ENCODE results near the gene AK1.
"Not testable (repeated sequence)": the region's sequence is repeated elsewhere in the genome, so short reads cannot be mapped to it uniquely, and the experiment has no call there.

Gene AK1

GRCh38 chr9:127845619-127846018, 31.9 kb downstream of the AK1 start:
- DNase-seq: not testable (repeated sequence)

- DNase-seq: no peak
These were observed 32.6 kb downstream of the AK1 start for GRCh38 chr9:127844821-127845359.

- no peak for DNase-seq
These were observed 36.2 kb downstream of the AK1 start for GRCh38 chr9:127841087-127841835.

GRCh38 chr9:127838375-127839078, 38.9 kb downstream of the AK1 start:
- no peak for DNase-seq

- peak; percentile 22 for DNase-seq
These were observed 40.1 kb downstream of the AK1 start for GRCh38 chr9:127837346-127837745.

- not testable (repeated sequence) for DNase-seq
These were observed 40.9 kb downstream of the AK1 start for GRCh38 chr9:127836561-127836960.

- DNase-seq: no peak
These were observed 41.4 kb downstream of the AK1 start for GRCh38 chr9:127835991-127836516.

GRCh38 chr9:127833555-127833954, 43.9 kb downstream of the AK1 start:
- no peak for DNase-seq

GRCh38 chr9:127832248-127832647, 45.2 kb downstream of the AK1 start:
- no peak for DNase-seq

GRCh38 chr9:127829205-127829906, 48.1 kb downstream of the AK1 start:
- DNase-seq: no peak

- peak; percentile 56 for DNase-seq
These were observed 49.0 kb downstream of the AK1 start for GRCh38 chr9:127828262-127829031.

GRCh38 chr9:127826253-127826913, 51.1 kb downstream of the AK1 start:
- DNase-seq: no peak

GRCh38 chr9:127825319-127826051, 52.0 kb downstream of the AK1 start:
- DNase-seq: no peak

- DNase-seq: no peak
These were observed 55.4 kb downstream of the AK1 start for GRCh38 chr9:127822108-127822507.

- no peak for DNase-seq
These were observed 58.9 kb downstream of the AK1 start for GRCh38 chr9:127818574-127818973.

GRCh38 chr9:127817881-127818434, 59.5 kb downstream of the AK1 start:
- DNase-seq: no peak

GRCh38 chr9:127816728-127817127, 60.7 kb downstream of the AK1 start:
- DNase-seq: no peak

Data from NCI-H1092 treated with DMSO at 0.1 percent for 48 hours (cell line).